CD14-positive monocyte (primary cell): Measurements from ENCODE around the gene UBE3C. TPM values are rescaled to one million over a fixed set of nuclear protein-coding genes. Genes with fewer than 3 reads are reported as not detected.

ENCODE experiments used
- DNase-seq, 3 donors: peaks; one replicate each; pipeline ENCODE4 v3.0.0-alpha.2; 2011 to 2022
- H2AFZ ChIP-seq: 2 replicates; pipeline ENCODE4 v1.6.0; 2012; ENCODE audit warnings: mild to moderate bottlenecking, low read depth, low read length, inconsistent platforms; ENCODE audit not compliant: insufficient read depth, poor library complexity, severe bottlenecking
- H3K27ac ChIP-seq, 2 donors: 1 replicate in 1 of 2; 2 replicates in 1 of 2; pipeline ENCODE4 v1.5.1; 2012 to 2013; ENCODE audit warnings: low read length in 2 of 2, control low read depth in 1 of 2, inconsistent platforms in 1 of 2, low read depth in 1 of 2, mild to moderate bottlenecking in 1 of 2
- H3K27me3 ChIP-seq, 2 donors: one replicate each; pipeline versions ENCODE4 v1.6.0 to v1.6.1; 2011 to 2013; ENCODE audit warnings: low read length in 2 of 2; ENCODE audit not compliant: control insufficient read depth in 2 of 2, insufficient read depth in 2 of 2
- H3K36me3 ChIP-seq, 2 donors: replicated peaks in 1 of 2; 1 replicate in 1 of 2; 2 replicates in 1 of 2; pipeline versions ENCODE4 v1.5.1 to v1.6.1; 2012 to 2013; ENCODE audit warnings: low read length in 2 of 2, control low read depth in 1 of 2, inconsistent platforms in 1 of 2, mild to moderate bottlenecking in 1 of 2; ENCODE audit not compliant: insufficient read depth in 2 of 2, control insufficient read depth in 1 of 2
- H3K4me1 ChIP-seq, 2 donors: 1 replicate in 1 of 2; 2 replicates in 1 of 2; pipeline versions ENCODE4 v1.5.1 to v1.6.1; 2012 to 2013; ENCODE audit warnings: low read length in 2 of 2, control low read depth in 1 of 2, inconsistent platforms in 1 of 2, mild to moderate bottlenecking in 1 of 2, moderate library complexity in 1 of 2; ENCODE audit not compliant: insufficient read depth in 2 of 2, control insufficient read depth in 1 of 2
- H3K4me2 ChIP-seq: replicated peaks from 2 replicates; pipeline ENCODE3; 2012; ENCODE audit warnings: low read length, moderate library complexity, mild to moderate bottlenecking; ENCODE audit not compliant: poor library complexity, severe bottlenecking; ENCODE audit errors: extremely low read depth
- H3K4me3 ChIP-seq, 3 experiments: fragments of 200-600 bp in 1 of 3; sonication (generic) in 1 of 3; replicated peaks in 1 of 3; 1 replicate in 2 of 3; 2 replicates in 1 of 3; pipeline ENCODE4 v1.5.1; 2011 to 2013; ENCODE audit warnings: low read length in 3 of 3, mild to moderate bottlenecking in 3 of 3, control low read depth in 2 of 3, low read depth in 2 of 3, inconsistent platforms in 1 of 3, moderate library complexity in 1 of 3
- H3K79me2 ChIP-seq: 2 replicates; pipeline ENCODE4 v1.6.0; 2012; ENCODE audit warnings: mild to moderate bottlenecking, control low read depth, inconsistent platforms, low read length, moderate library complexity; ENCODE audit not compliant: insufficient read depth
- H3K9ac ChIP-seq: 2 replicates; pipeline ENCODE4 v1.6.0; 2017; ENCODE audit warnings: low read length, mild to moderate bottlenecking; ENCODE audit not compliant: insufficient read depth, poor library complexity, severe bottlenecking
- H3K9me3 ChIP-seq, 2 donors: replicated peaks in 1 of 2; 1 replicate in 1 of 2; 2 replicates in 1 of 2; pipeline versions ENCODE4 v1.5.1 to v1.6.1; 2012 to 2013; ENCODE audit warnings: low read length in 2 of 2, control low read depth in 1 of 2; ENCODE audit not compliant: control insufficient read depth in 1 of 2, insufficient read depth in 1 of 2
- H4K20me1 ChIP-seq: 2 replicates; pipeline ENCODE4 v1.6.0; 2012; ENCODE audit warnings: mild to moderate bottlenecking, low read length, control low read depth, moderate library complexity; ENCODE audit not compliant: insufficient read depth
- H3K27ac Mint-ChIP-seq, 7 donors: one replicate each; pipeline ENCODE4 v1.8.0; 2020; ENCODE audit warnings: mild to moderate bottlenecking in 7 of 7, mixed read lengths in 7 of 7, moderate library complexity in 6 of 7, inconsistent platforms in 2 of 7
- H3K27me3 Mint-ChIP-seq, 3 donors: one replicate each; pipeline ENCODE4 v1.8.0; 2021 to 2022; ENCODE audit warnings: low read depth in 3 of 3, mild to moderate bottlenecking in 3 of 3, mixed read lengths in 3 of 3, moderate library complexity in 3 of 3, inconsistent platforms in 1 of 3
- H3K36me3 Mint-ChIP-seq, 2 donors: one replicate each; pipeline ENCODE4 v1.8.0; 2020; ENCODE audit warnings: mixed read lengths in 2 of 2, inconsistent platforms in 1 of 2, mild to moderate bottlenecking in 1 of 2
- H3K4me1 Mint-ChIP-seq: one replicate; pipeline ENCODE4 v1.8.0; 2020; ENCODE audit warnings: mild to moderate bottlenecking, mixed read lengths
- H3K4me3 Mint-ChIP-seq, 2 donors: one replicate each; pipeline ENCODE4 v1.8.0; 2020; ENCODE audit warnings: mild to moderate bottlenecking in 2 of 2, mixed read lengths in 2 of 2, moderate library complexity in 1 of 2
- H3K9me3 Mint-ChIP-seq, 7 donors: one replicate each; pipeline ENCODE4 v1.8.0; 2020 to 2022; ENCODE audit warnings: mixed read lengths in 7 of 7, mild to moderate bottlenecking in 6 of 7, moderate library complexity in 6 of 7, inconsistent platforms in 2 of 7
- WGBS: methylation state at CpG from one replicate; pipeline ENCODE4 v1.1.5; 2013; ENCODE audit warnings: missing lambda C conversion rate; ENCODE audit not compliant: insufficient coverage; 5-methylcytosine and 5-hydroxymethylcytosine counted together
- intact Hi-C, 2 donors: fragments of 100-400 bp; cut with micrococcal nuclease; formaldehyde crosslinking; loops; one replicate each; pipeline versions ENCODE4 v1.15.0 to v1.15.1; 2023
- polyA plus RNA-seq, 3 donors: library from polyadenylated mRNA; depleted of rRNA in 1 of 3; unstranded in 2 of 3; stranded (reverse) in 1 of 3; fragments of 300-500 nt in 2 of 3; fragments of >200 nt in 1 of 3; fragmentation: Illumina TruSeq in 2 of 3; gene quantifications; 1 replicate in 2 of 3; 2 replicates in 1 of 3; pipeline ENCODE4 v1.2.3, GENCODE V29; 2012 to 2021
- TF ChIP-seq, protein P1 (sequence below): fragments of 200-600 bp; IDR thresholded peaks from one replicate; pipeline ENCODE4 v1.8.0; 2022; ENCODE audit warnings: antibody characterized with exemption, mild to moderate bottlenecking

Gene UBE3C
- polyA plus RNA-seq, 3 donors, result 19.5 to 34.5 (median 24.3) TPM

DNA sequence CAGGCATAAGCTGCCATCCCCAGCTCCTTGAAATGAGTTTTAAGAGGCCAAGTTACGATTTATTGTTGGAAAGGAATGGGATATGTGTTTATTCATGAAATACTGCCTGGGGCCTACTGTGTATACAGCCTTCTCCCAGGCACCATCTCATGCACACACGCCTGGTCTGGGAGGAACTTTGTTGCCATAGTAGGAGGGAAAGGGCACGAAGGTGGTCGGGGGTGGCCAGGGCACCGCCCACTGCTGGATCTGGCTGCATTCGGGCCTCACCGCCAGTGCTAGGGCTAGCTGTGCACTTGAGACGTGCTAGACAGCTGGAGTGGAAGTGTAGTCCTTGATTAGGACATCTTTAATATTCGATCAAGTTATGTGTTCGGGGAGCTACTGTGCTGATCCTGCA lies 84.0 kb downstream of the UBE3C start:
- Mint-ChIP-seq H3K4me1 (no peaks in the 10 kb centered on the region), H3K27me3 (peaks cover 0 to 1% (median 0%) of the 10 kb centered on the region in 3 donors), H3K9me3 (no peaks in the 10 kb centered on the region), H3K27ac (peak overlapping the region in 1 of 7 donors; percentile 58), H3K4me3 (no peak overlapping the region), H3K36me3 (peaks cover 75 to 99% of the 10 kb centered on the region in 2 donors)
- Histone ChIP-seq H3K4me1 (no peaks in the 10 kb centered on the region), H3K79me2 (no peaks in the 10 kb centered on the region), H3K9ac (no peak overlapping the region), H3K4me2 (no peak overlapping the region), H3K27ac (no peak overlapping the region), H4K20me1 (no peaks in the 10 kb centered on the region), H3K27me3 (no peaks in the 10 kb centered on the region), H3K4me3 (no peak overlapping the region), H3K9me3 (no peaks in the 10 kb centered on the region), H3K36me3 (peaks cover 73 to 99% of the 10 kb centered on the region in 2 donors), H2AFZ (no peak overlapping the region)
- TF ChIP-seq, protein P1, sequence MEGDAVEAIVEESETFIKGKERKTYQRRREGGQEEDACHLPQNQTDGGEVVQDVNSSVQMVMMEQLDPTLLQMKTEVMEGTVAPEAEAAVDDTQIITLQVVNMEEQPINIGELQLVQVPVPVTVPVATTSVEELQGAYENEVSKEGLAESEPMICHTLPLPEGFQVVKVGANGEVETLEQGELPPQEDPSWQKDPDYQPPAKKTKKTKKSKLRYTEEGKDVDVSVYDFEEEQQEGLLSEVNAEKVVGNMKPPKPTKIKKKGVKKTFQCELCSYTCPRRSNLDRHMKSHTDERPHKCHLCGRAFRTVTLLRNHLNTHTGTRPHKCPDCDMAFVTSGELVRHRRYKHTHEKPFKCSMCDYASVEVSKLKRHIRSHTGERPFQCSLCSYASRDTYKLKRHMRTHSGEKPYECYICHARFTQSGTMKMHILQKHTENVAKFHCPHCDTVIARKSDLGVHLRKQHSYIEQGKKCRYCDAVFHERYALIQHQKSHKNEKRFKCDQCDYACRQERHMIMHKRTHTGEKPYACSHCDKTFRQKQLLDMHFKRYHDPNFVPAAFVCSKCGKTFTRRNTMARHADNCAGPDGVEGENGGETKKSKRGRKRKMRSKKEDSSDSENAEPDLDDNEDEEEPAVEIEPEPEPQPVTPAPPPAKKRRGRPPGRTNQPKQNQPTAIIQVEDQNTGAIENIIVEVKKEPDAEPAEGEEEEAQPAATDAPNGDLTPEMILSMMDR, result no peak
- WGBS, result 94% methylated on average over 9 of the region's 10 CpGs
- DNase-seq, result no peak
- intact Hi-C loops, result no loop called here

DNA sequence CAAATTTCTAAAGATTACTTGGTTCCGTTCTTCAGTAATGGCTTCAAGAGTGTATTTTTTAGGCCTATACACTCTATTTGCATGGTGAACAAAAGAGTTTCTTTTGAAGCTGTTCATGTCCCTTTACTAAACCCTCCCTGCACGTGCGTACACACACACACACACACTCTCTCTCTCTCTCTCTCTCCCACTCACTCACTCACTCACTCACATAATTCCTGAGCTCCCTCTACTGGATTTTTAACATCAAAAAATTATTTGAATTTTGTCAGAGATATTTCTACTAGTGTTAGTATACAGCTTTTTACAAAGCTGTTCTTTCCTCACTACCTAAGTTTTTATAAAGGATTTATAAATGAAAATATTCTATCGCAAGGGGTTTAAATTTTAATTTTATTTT lies 85.9 kb downstream of the UBE3C start:
- Histone ChIP-seq H3K27me3 (no peaks in the 10 kb centered on the region), H3K4me1 (no peaks in the 10 kb centered on the region), H3K36me3 (peaks cover 73 to 99% of the 10 kb centered on the region in 2 donors), H4K20me1 (peaks cover 3% of the 10 kb centered on the region), H3K27ac (no peak overlapping the region), H3K9me3 (no peaks in the 10 kb centered on the region), H3K4me2 (no peak overlapping the region), H2AFZ (no peak overlapping the region), H3K4me3 (no peak overlapping the region), H3K9ac (no peak overlapping the region), H3K79me2 (no peaks in the 10 kb centered on the region)
- Mint-ChIP-seq H3K36me3 (peaks cover 68 to 94% of the 10 kb centered on the region in 2 donors), H3K4me1 (no peaks in the 10 kb centered on the region), H3K9me3 (no peaks in the 10 kb centered on the region), H3K27me3 (no peaks in the 10 kb centered on the region), H3K27ac (no peak overlapping the region), H3K4me3 (no peak overlapping the region)
- TF ChIP-seq, protein P1, result no peak
- no CpG with 5 or more reads among the region's 4 CpGs for WGBS
- intact Hi-C loops, result no loop called here
- no peak for DNase-seq
